GM23338 (cell line): ENCODE results near the gene CDC25C. TPM values are rescaled to one million over a fixed set of nuclear protein-coding genes. Genes with fewer than 3 reads are reported as not detected.

Experiments
- ATAC-seq: fragments of 200-7000 bp; cut with Tn5 transposase; 3 replicates; pipeline ENCODE4 v1.9.1; 2020
- DNase-seq: peaks from one replicate; pipeline ENCODE4 v3.0.0-alpha.2; 2015; ENCODE audit warnings: low spot score
- H2AFZ ChIP-seq: fragments of 200-600 bp; sonication (generic); 2 replicates; pipeline ENCODE4 v1.8.0; 2016; ENCODE audit warnings: antibody characterized with exemption, mild to moderate bottlenecking, moderate library complexity
- H3F3A ChIP-seq: fragments of 200-600 bp; sonication (generic); replicated peaks from 2 replicates; pipeline ENCODE4 v1.8.0; 2017; ENCODE audit warnings: antibody characterized with exemption, mixed run types, low read depth
- H3K27ac ChIP-seq: fragments of 200-600 bp; sonication (generic); 2 replicates; pipeline ENCODE4 v1.6.1; 2016; ENCODE audit warnings: low read depth
- H3K27me3 ChIP-seq: fragments of 200-600 bp; sonication (generic); 2 replicates; pipeline ENCODE4 v1.8.0; 2016; ENCODE audit warnings: mild to moderate bottlenecking, mixed run types, moderate library complexity; ENCODE audit not compliant: insufficient read depth
- H3K36me3 ChIP-seq: fragments of 200-600 bp; sonication (generic); 2 replicates; pipeline ENCODE4 v1.8.0; 2016; ENCODE audit warnings: mild to moderate bottlenecking; ENCODE audit not compliant: insufficient read depth
- H3K4me1 ChIP-seq: fragments of 200-600 bp; sonication (generic); 2 replicates; pipeline ENCODE4 v1.8.0; 2016; ENCODE audit warnings: mild to moderate bottlenecking, moderate library complexity; ENCODE audit not compliant: insufficient read depth
- H3K4me2 ChIP-seq: fragments of 200-600 bp; sonication (generic); 2 replicates; pipeline ENCODE4 v1.7.1; 2017; ENCODE audit warnings: mixed run types
- H3K4me3 ChIP-seq: fragments of 200-600 bp; sonication (generic); 2 replicates; pipeline ENCODE4 v1.6.1; 2016; ENCODE audit warnings: mixed run types
- H3K79me2 ChIP-seq: fragments of 200-600 bp; sonication (generic); replicated peaks from 2 replicates; pipeline ENCODE4 v1.8.0; 2017; ENCODE audit warnings: mild to moderate bottlenecking; ENCODE audit not compliant: insufficient read depth
- H3K9me2 ChIP-seq: fragments of 200-600 bp; sonication (generic); 2 replicates; pipeline ENCODE4 v1.8.0; 2017; ENCODE audit not compliant: insufficient read depth
- H4K20me1 ChIP-seq: fragments of 200-600 bp; sonication (generic); replicated peaks from 2 replicates; pipeline ENCODE4 v1.8.0; 2017; ENCODE audit warnings: mild to moderate bottlenecking; ENCODE audit not compliant: insufficient read depth
- H3K27ac Mint-ChIP-seq: 2 replicates; pipeline ENCODE4 v1.8.0; 2020; ENCODE audit warnings: inconsistent platforms, mild to moderate bottlenecking, moderate library complexity, mixed read lengths
- H3K27me3 Mint-ChIP-seq: 3 replicates; pipeline ENCODE4 v1.8.0; 2022; ENCODE audit warnings: low read depth, mild to moderate bottlenecking, moderate library complexity, mixed read lengths, inconsistent platforms; ENCODE audit not compliant: insufficient read depth, poor library complexity
- H3K36me3 Mint-ChIP-seq: 3 replicates; pipeline ENCODE4 v1.8.0; 2021; ENCODE audit warnings: low read depth, mild to moderate bottlenecking, inconsistent platforms, moderate library complexity, mixed read lengths
- H3K4me1 Mint-ChIP-seq: 3 replicates; pipeline ENCODE4 v1.8.0; 2020; ENCODE audit warnings: mild to moderate bottlenecking, inconsistent platforms, mixed read lengths
- H3K4me3 Mint-ChIP-seq: 3 replicates; pipeline ENCODE4 v1.8.0; 2021; ENCODE audit warnings: moderate library complexity, mild to moderate bottlenecking, inconsistent platforms, mixed read lengths
- H3K9me3 Mint-ChIP-seq: 3 replicates; pipeline ENCODE4 v1.8.0; 2020; ENCODE audit warnings: moderate library complexity, mild to moderate bottlenecking, inconsistent platforms, mixed read lengths
- ETS1 ChIP-seq: IDR thresholded peaks from 2 replicates; pipeline ENCODE4 v1.6.1; 2016; ENCODE audit warnings: antibody characterized with exemption
- EZH2 ChIP-seq: fragments of 200-600 bp; sonication (generic); IDR thresholded peaks from one replicate; pipeline ENCODE4 v1.8.0; 2017; ENCODE audit warnings: antibody characterized with exemption, mild to moderate bottlenecking, low read depth; ENCODE audit not compliant: unreplicated experiment
- EZH2phosphoT487 ChIP-seq: fragments of 200-600 bp; sonication (generic); IDR thresholded peaks from one replicate; pipeline ENCODE4 v1.8.1; 2018; ENCODE audit warnings: antibody characterized with exemption; ENCODE audit not compliant: unreplicated experiment
- NANOG ChIP-seq: IDR thresholded peaks from 2 replicates; pipeline ENCODE4 v1.6.1; 2016; ENCODE audit warnings: antibody characterized with exemption, borderline replicate concordance
- POLR2AphosphoS5 ChIP-seq: IDR thresholded peaks from 2 replicates; pipeline ENCODE4 v1.6.1; 2016; ENCODE audit warnings: antibody characterized with exemption, low read depth
- STAT1 ChIP-seq: IDR thresholded peaks from one replicate; pipeline ENCODE4 v1.6.1; 2016; ENCODE audit warnings: antibody characterized with exemption; ENCODE audit not compliant: unreplicated experiment
- ZNF114 ChIP-seq: fragments of 250-450 bp; sonication (Bioruptor Pico); IDR thresholded peaks from 2 replicates; pipeline ENCODE4 v1.5.0; 2020; ENCODE audit warnings: mild to moderate bottlenecking, moderate library complexity
- ZNF331 ChIP-seq: fragments of 250-450 bp; sonication (Bioruptor Pico); IDR thresholded peaks from 2 replicates; pipeline ENCODE4 v1.5.0; 2020; ENCODE audit warnings: low read depth, mild to moderate bottlenecking, moderate library complexity
- ZNF462 ChIP-seq: fragments of 250-450 bp; sonication (Bioruptor Pico); IDR thresholded peaks from 2 replicates; pipeline ENCODE4 v1.5.0; 2020; ENCODE audit warnings: mild to moderate bottlenecking, moderate library complexity
- polyA plus RNA-seq: library from polyadenylated mRNA; unstranded; fragments of >200 nt; fragmentation: Nextera tagmentation; extraction: Ambion mirVana; gene quantifications from 2 replicates; pipeline ENCODE4 v1.2.1, GENCODE V29; 2016
- total RNA-seq: library from RNA; depleted of rRNA; stranded (reverse); fragments of >200 nt; shearing (Covaris generic); gene quantifications from 2 replicates; pipeline ENCODE4 v1.2.3, GENCODE V29; 2014

The CDC25C gene
- total and polyA plus RNA-seq, 2 experiments from 2014 or later: 20.9 to 25.6 TPM

- TF ChIP-seq ZNF462 (no peak), NANOG (no peak), EZH2phosphoT487 (no peak), POLR2AphosphoS5 (no peak), EZH2 (no peak)
Observed at GRCh38 chr5:138289296-138289695, 42.3 kb downstream of the CDC25C start (continued).

GRCh38 chr5:138287246-138287645 is 44.4 kb downstream of the CDC25C start:
- H3K9me3 Mint-ChIP-seq: no peaks in the 10 kb centered on the region
- H3K79me2 ChIP-seq: no peaks in the 10 kb centered on the region
- no peaks in the 10 kb centered on the region for H3F3A ChIP-seq
- no peak overlapping the region for H3K4me3 Mint-ChIP-seq
- no peaks in the 10 kb centered on the region; the same call in 1 of the 2 replicates for H4K20me1 ChIP-seq
- H3K36me3 Mint-ChIP-seq: peaks cover 3% of the 10 kb centered on the region; the same call in 1 of the 3 replicates
- ATAC-seq (no peak), DNase-seq (no peak)
- no peak overlapping the region for H3K4me2 ChIP-seq
- no peaks in the 10 kb centered on the region for H3K9me2 ChIP-seq
- peaks cover 17% of the 10 kb centered on the region for H3K36me3 ChIP-seq
- H3K27me3 Mint-ChIP-seq: peaks cover 4% of the 10 kb centered on the region
- no peak overlapping the region for H2AFZ ChIP-seq
- no peak overlapping the region for H3K27ac ChIP-seq
- no peak overlapping the region for H3K4me3 ChIP-seq
- no peaks in the 10 kb centered on the region for H3K4me1 Mint-ChIP-seq
- H3K27me3 ChIP-seq: no peaks in the 10 kb centered on the region
- no peak overlapping the region for H3K27ac Mint-ChIP-seq
- H3K4me1 ChIP-seq: no peaks in the 10 kb centered on the region
- TF ChIP-seq EZH2 (no peak), ETS1 (no peak), ZNF462 (no peak), ZNF331 (no peak), ZNF114 (CRISPR knock-in tag) (no peak), STAT1 (no peak), EZH2phosphoT487 (no peak)
